Measurements from ENCODE around the gene BCKDK. TPM values are rescaled to one million over a fixed set of nuclear protein-coding genes. Genes with fewer than 3 reads are reported as not detected.

Gene BCKDK
- total and polyA plus RNA-seq, 2 of the 13 experiments (the other 11 are each of a cell fraction or from before 2014, with no cell fraction given): 24.9 to 42.6 TPM

DNA sequence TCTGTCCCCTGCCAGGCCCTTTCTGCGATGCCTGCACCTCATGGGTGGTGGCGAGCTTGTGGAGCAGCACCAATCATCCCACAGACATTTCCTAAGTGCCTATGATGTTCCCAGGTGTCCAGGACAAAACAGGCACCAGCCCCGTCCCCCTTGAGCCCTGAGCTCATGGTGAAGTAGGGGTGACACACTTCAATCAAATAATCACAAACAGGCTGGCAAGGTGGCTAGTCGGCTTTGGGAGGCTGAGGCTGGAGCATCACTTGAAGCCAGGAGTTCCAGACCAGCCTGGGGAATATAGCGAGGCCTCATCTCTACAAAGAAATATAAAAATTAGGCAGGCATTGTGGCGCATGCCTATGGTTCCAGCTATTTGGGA, 28.1 kb downstream of the BCKDK start:
- in situ Hi-C loops (cut with HindIII; ENCODE audit: extremely low pct_ligation_motif_present, low pct_unique_long_range_greater_than_20kb): no loop called here
- 41% methylated on average over 6 of the region's 6 CpGs for WGBS (ENCODE audit: low lambda C conversion rate)
- peak overlapping the region in 1 of 3 experiments; percentile 69; a peak in 2 of 6 replicates for H3K4me3 ChIP-seq (replicated peaks in 1 of 3; ENCODE audit: insufficient read depth in 1 of 3, low read depth in 2 of 3, low read length in 3 of 3)
- H2AFZ ChIP-seq (ENCODE audit: low read length): no peak overlapping the region
- H3K9me3 ChIP-seq (ENCODE audit: low read length): no peaks in the 10 kb centered on the region
- DNase-seq (ENCODE audit: low spot score) (no peak), ATAC-seq (no peak), FAIRE-seq (no peak)
- H3K27ac ChIP-seq (ENCODE audit: extremely low read length, insufficient read depth, low read length): no peak overlapping the region
- H3K9ac ChIP-seq (ENCODE audit: insufficient read depth, low read depth, low read length): peak overlapping the region; percentile 6; the same call in 1 of the 2 replicates
- peaks cover 62% of the 10 kb centered on the region for H3K4me1 ChIP-seq (ENCODE audit: insufficient read depth, low read length)
- CTCF ChIA-PET (ENCODE audit: low intra/inter-chr PET ratio, low total read pairs): no interaction called here
- H3K4me2 ChIP-seq (ENCODE audit: low read depth, low read length): peak overlapping the region; percentile 77; the same call in 1 of the 2 replicates
- peaks cover 2 to 3% of the 10 kb centered on the region in 2 experiments; a peak in 2 of 5 replicates for H3K27me3 ChIP-seq (ENCODE audit: control insufficient read depth in 1 of 2, insufficient read depth in 2 of 2, low read length in 2 of 2)
- BruUV-seq (replicated peaks): no TSS peak
- H4K20me1 ChIP-seq (ENCODE audit: insufficient read depth, low read length): no peaks in the 10 kb centered on the region
- no peaks in the 10 kb centered on the region; a peak in 2 of 5 replicates for H3K36me3 ChIP-seq (replicated peaks in 1 of 2; ENCODE audit: control insufficient read depth in 1 of 2, insufficient read depth in 2 of 2, low read length in 2 of 2)
- intact Hi-C loops (cut with micrococcal nuclease; ENCODE audit: unreplicated experiment): no loop called here
- H3K79me2 ChIP-seq (ENCODE audit: insufficient read depth, low read length): no peaks in the 10 kb centered on the region
- POLR2A ChIA-PET: interaction anchor here (1.0 to 11.4 kb wide), 4 partner anchors 15 to 377 kb away, joined by 3 to 275 read pairs (median 5); partner anchors contain the start of genes KAT8 and ZNF668
- TF ChIP-seq, protein P1, sequence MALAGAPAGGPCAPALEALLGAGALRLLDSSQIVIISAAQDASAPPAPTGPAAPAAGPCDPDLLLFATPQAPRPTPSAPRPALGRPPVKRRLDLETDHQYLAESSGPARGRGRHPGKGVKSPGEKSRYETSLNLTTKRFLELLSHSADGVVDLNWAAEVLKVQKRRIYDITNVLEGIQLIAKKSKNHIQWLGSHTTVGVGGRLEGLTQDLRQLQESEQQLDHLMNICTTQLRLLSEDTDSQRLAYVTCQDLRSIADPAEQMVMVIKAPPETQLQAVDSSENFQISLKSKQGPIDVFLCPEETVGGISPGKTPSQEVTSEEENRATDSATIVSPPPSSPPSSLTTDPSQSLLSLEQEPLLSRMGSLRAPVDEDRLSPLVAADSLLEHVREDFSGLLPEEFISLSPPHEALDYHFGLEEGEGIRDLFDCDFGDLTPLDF (CRISPR knock-in tag; IDR thresholded peaks at IDR 0.05): no peak
- TF ChIP-seq, protein P2, sequence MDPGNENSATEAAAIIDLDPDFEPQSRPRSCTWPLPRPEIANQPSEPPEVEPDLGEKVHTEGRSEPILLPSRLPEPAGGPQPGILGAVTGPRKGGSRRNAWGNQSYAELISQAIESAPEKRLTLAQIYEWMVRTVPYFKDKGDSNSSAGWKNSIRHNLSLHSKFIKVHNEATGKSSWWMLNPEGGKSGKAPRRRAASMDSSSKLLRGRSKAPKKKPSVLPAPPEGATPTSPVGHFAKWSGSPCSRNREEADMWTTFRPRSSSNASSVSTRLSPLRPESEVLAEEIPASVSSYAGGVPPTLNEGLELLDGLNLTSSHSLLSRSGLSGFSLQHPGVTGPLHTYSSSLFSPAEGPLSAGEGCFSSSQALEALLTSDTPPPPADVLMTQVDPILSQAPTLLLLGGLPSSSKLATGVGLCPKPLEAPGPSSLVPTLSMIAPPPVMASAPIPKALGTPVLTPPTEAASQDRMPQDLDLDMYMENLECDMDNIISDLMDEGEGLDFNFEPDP (CRISPR knock-in tag; conservative IDR thresholded peaks at IDR 0.05): no peak
- TF ChIP-seq ONECUT2 (CRISPR knock-in tag; IDR thresholded peaks at IDR 0.05): no peak
- no peak for TF ChIP-seq SATB2 (CRISPR knock-in tag; IDR thresholded peaks at IDR 0.05)
- TF ChIP-seq, protein P3, sequence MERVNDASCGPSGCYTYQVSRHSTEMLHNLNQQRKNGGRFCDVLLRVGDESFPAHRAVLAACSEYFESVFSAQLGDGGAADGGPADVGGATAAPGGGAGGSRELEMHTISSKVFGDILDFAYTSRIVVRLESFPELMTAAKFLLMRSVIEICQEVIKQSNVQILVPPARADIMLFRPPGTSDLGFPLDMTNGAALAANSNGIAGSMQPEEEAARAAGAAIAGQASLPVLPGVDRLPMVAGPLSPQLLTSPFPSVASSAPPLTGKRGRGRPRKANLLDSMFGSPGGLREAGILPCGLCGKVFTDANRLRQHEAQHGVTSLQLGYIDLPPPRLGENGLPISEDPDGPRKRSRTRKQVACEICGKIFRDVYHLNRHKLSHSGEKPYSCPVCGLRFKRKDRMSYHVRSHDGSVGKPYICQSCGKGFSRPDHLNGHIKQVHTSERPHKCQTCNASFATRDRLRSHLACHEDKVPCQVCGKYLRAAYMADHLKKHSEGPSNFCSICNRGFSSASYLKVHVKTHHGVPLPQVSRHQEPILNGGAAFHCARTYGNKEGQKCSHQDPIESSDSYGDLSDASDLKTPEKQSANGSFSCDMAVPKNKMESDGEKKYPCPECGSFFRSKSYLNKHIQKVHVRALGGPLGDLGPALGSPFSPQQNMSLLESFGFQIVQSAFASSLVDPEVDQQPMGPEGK (CRISPR knock-in tag; IDR thresholded peaks at IDR 0.05): no peak
- no peak for TF ChIP-seq TBX2 (CRISPR knock-in tag; IDR thresholded peaks at IDR 0.05; ENCODE audit: borderline replicate concordance)
- TF ChIP-seq ZNF556 (CRISPR knock-in tag; IDR thresholded peaks at IDR 0.05; ENCODE audit: borderline replicate concordance): no peak
- no peak for TF ChIP-seq PRMT3 (CRISPR knock-in tag; IDR thresholded peaks at IDR 0.05; ENCODE audit: borderline replicate concordance, low read depth)
- TF ChIP-seq, protein P4, sequence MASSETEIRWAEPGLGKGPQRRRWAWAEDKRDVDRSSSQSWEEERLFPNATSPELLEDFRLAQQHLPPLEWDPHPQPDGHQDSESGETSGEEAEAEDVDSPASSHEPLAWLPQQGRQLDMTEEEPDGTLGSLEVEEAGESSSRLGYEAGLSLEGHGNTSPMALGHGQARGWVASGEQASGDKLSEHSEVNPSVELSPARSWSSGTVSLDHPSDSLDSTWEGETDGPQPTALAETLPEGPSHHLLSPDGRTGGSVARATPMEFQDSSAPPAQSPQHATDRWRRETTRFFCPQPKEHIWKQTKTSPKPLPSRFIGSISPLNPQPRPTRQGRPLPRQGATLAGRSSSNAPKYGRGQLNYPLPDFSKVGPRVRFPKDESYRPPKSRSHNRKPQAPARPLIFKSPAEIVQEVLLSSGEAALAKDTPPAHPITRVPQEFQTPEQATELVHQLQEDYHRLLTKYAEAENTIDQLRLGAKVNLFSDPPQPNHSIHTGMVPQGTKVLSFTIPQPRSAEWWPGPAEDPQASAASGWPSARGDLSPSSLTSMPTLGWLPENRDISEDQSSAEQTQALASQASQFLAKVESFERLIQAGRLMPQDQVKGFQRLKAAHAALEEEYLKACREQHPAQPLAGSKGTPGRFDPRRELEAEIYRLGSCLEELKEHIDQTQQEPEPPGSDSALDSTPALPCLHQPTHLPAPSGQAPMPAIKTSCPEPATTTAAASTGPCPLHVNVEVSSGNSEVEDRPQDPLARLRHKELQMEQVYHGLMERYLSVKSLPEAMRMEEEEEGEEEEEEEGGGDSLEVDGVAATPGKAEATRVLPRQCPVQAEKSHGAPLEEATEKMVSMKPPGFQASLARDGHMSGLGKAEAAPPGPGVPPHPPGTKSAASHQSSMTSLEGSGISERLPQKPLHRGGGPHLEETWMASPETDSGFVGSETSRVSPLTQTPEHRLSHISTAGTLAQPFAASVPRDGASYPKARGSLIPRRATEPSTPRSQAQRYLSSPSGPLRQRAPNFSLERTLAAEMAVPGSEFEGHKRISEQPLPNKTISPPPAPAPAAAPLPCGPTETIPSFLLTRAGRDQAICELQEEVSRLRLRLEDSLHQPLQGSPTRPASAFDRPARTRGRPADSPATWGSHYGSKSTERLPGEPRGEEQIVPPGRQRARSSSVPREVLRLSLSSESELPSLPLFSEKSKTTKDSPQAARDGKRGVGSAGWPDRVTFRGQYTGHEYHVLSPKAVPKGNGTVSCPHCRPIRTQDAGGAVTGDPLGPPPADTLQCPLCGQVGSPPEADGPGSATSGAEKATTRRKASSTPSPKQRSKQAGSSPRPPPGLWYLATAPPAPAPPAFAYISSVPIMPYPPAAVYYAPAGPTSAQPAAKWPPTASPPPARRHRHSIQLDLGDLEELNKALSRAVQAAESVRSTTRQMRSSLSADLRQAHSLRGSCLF (CRISPR knock-in tag; IDR thresholded peaks at IDR 0.05; ENCODE audit: borderline replicate concordance): no peak
- no peak for TF ChIP-seq ETV5 (CRISPR knock-in tag; IDR thresholded peaks at IDR 0.05; ENCODE audit: borderline replicate concordance)
- TF ChIP-seq ZSCAN20 (CRISPR knock-in tag; IDR thresholded peaks at IDR 0.05; ENCODE audit: borderline replicate concordance): no peak
- TF ChIP-seq NFYB (CRISPR knock-in tag; IDR thresholded peaks at IDR 0.05): no peak
